Measurements from ENCODE around the gene TMEM125. TPM values are rescaled to one million over a fixed set of nuclear protein-coding genes. Genes with fewer than 3 reads are reported as not detected.

TMEM125 gene
- total RNA-seq, 1 donor from 2014 or later: 15.7 TPM

- H3K4me3 ChIP-seq (ENCODE audit: low read depth, low read length): no peak overlapping the region
- no peak for DNase-seq (ENCODE audit: low read depth)
- peaks cover 11% of the 10 kb centered on the region for H3K27me3 ChIP-seq (ENCODE audit: control insufficient read depth, insufficient read depth, low read length)
- no peak for TF ChIP-seq CTCF (IDR thresholded peaks at IDR 0.05; ENCODE audit: insufficient read depth, low read length, poor library complexity, severe bottlenecking)
- no peaks in the 10 kb centered on the region for H3K36me3 ChIP-seq (ENCODE audit: control insufficient read depth, insufficient read depth, low read length)
These were observed 3.9 kb downstream of the TMEM125 start for GRCh38 chr1:43273708-43274107.

GRCh38 chr1:43274125-43274803 lies 4.5 kb downstream of the TMEM125 start:
- no peak for DNase-seq (ENCODE audit: low read depth)
- Histone ChIP-seq H3K27me3 (ENCODE audit: control insufficient read depth, insufficient read depth, low read length) (peaks cover 11% of the 10 kb centered on the region), H3K36me3 (ENCODE audit: control insufficient read depth, insufficient read depth, low read length) (no peaks in the 10 kb centered on the region), H3K4me3 (ENCODE audit: low read depth, low read length) (no peak overlapping the region)
- TF ChIP-seq CTCF (IDR thresholded peaks at IDR 0.05; ENCODE audit: insufficient read depth, low read length, poor library complexity, severe bottlenecking): no peak

- Histone ChIP-seq H3K36me3 (ENCODE audit: control insufficient read depth, insufficient read depth, low read length) (no peaks in the 10 kb centered on the region), H3K27me3 (ENCODE audit: control insufficient read depth, insufficient read depth, low read length) (peaks cover 11% of the 10 kb centered on the region), H3K4me3 (ENCODE audit: low read depth, low read length) (no peak overlapping the region)
- no peak for TF ChIP-seq CTCF (IDR thresholded peaks at IDR 0.05; ENCODE audit: insufficient read depth, low read length, poor library complexity, severe bottlenecking)
- no peak for DNase-seq (ENCODE audit: low read depth)
These were observed 5.0 kb downstream of the TMEM125 start for GRCh38 chr1:43274804-43275180.

GRCh38 chr1:43275826-43276620 lies 6.2 kb downstream of the TMEM125 start:
- Histone ChIP-seq H3K36me3 (ENCODE audit: control insufficient read depth, insufficient read depth, low read length) (no peaks in the 10 kb centered on the region), H3K4me3 (ENCODE audit: low read depth, low read length) (no peak overlapping the region), H3K27me3 (ENCODE audit: control insufficient read depth, insufficient read depth, low read length) (peaks cover 2% of the 10 kb centered on the region)
- no peak for TF ChIP-seq CTCF (IDR thresholded peaks at IDR 0.05; ENCODE audit: insufficient read depth, low read length, poor library complexity, severe bottlenecking)
- no peak for DNase-seq (ENCODE audit: low read depth)

- H3K36me3 ChIP-seq (ENCODE audit: control insufficient read depth, insufficient read depth, low read length): no peaks in the 10 kb centered on the region
- no peaks in the 10 kb centered on the region for H3K27me3 ChIP-seq (ENCODE audit: control insufficient read depth, insufficient read depth, low read length)
- no peak overlapping the region for H3K4me3 ChIP-seq (ENCODE audit: low read depth, low read length)
- TF ChIP-seq CTCF (IDR thresholded peaks at IDR 0.05; ENCODE audit: insufficient read depth, low read length, poor library complexity, severe bottlenecking): no peak
- DNase-seq (ENCODE audit: low read depth): no peak
These were observed 6.9 kb downstream of the TMEM125 start for GRCh38 chr1:43276673-43277072.

Measured in kidney epithelial cell (primary cell).